Right atrium auricular region (tissue), 2 donors: ENCODE measurements around the gene DPY19L1. TPM values are rescaled to one million over a fixed set of nuclear protein-coding genes. Genes with fewer than 3 reads are reported as not detected.
"Not testable (repeated sequence)": the region's sequence is repeated elsewhere in the genome, so short reads cannot be mapped to it uniquely, and the experiment has no call there.

Experiments
- DNase-seq: peaks from one replicate; pipeline ENCODE4 v3.0.0-alpha.2; 2019; ENCODE audit warnings: low spot score
- H3K27ac ChIP-seq, 2 donors: fragments of 200-600 bp; sonication (generic); 1 replicate in 1 of 2; 2 replicates in 1 of 2; pipeline ENCODE4 v1.5.1; 2016 to 2019
- H3K27me3 ChIP-seq, 2 donors: fragments of 200-600 bp; sonication (generic); one replicate each; pipeline versions ENCODE4 v1.5.1 to v1.6.0; 2017 to 2019
- H3K36me3 ChIP-seq: fragments of 200-600 bp; sonication (generic); one replicate; pipeline ENCODE4 v1.5.1; 2016
- H3K4me1 ChIP-seq, 2 donors: fragments of 200-600 bp; sonication (generic); one replicate each; pipeline versions ENCODE4 v1.5.1 to v1.6.0; 2017 to 2019
- H3K4me3 ChIP-seq, 2 donors: fragments of 200-600 bp; sonication (generic); 1 replicate in 1 of 2; 2 replicates in 1 of 2; pipeline ENCODE4 v1.5.1; 2017 to 2019; ENCODE audit warnings: mild to moderate bottlenecking in 1 of 2, moderate library complexity in 1 of 2
- H3K9me3 ChIP-seq, 2 donors: fragments of 200-600 bp; sonication (generic); one replicate each; pipeline ENCODE4 v1.5.1; 2019
- CTCF ChIP-seq, 2 donors: fragments of 200-600 bp; sonication (generic); IDR thresholded peaks; one replicate each; pipeline ENCODE4 v1.5.1; 2019; ENCODE audit warnings: antibody characterized with exemption in 2 of 2
- total RNA-seq, 2 donors: library from RNA; depleted of rRNA; stranded (reverse); fragments of >200 nt; gene quantifications; one replicate each; pipeline ENCODE4 v1.1.0, GENCODE V29; 2016

Gene DPY19L1
- total RNA-seq, 2 donors from 2014 or later, result 19.5 to 21.5 TPM

GRCh38 chr7:34916267-34916666, 121.0 kb downstream of the DPY19L1 start:
- H3K27ac ChIP-seq, result no peak overlapping the region
- no peaks in the 10 kb centered on the region for H3K36me3 ChIP-seq
- no peaks in the 10 kb centered on the region for H3K4me1 ChIP-seq
- no peak for DNase-seq
- TF ChIP-seq CTCF (IDR thresholded peaks at IDR 0.05), result no peak
- no peaks in the 10 kb centered on the region for H3K27me3 ChIP-seq
- H3K4me3 ChIP-seq, result no peak overlapping the region
- peaks cover 0 to 8% of the 10 kb centered on the region in 2 donors for H3K9me3 ChIP-seq

GRCh38 chr7:34912236-34912635, 125.0 kb downstream of the DPY19L1 start:
- Histone ChIP-seq H3K27ac (no peak overlapping the region), H3K27me3 (no peaks in the 10 kb centered on the region), H3K36me3 (no peaks in the 10 kb centered on the region), H3K4me1 (no peaks in the 10 kb centered on the region), H3K9me3 (peaks cover 0 to 8% of the 10 kb centered on the region in 2 donors), H3K4me3 (no peak overlapping the region)
- TF ChIP-seq CTCF (IDR thresholded peaks at IDR 0.05), result no peak
- no peak for DNase-seq

GRCh38 chr7:34906266-34906850, 130.9 kb downstream of the DPY19L1 start:
- H3K9me3 ChIP-seq, H3K27me3 ChIP-seq, DNase-seq, H3K4me1 ChIP-seq, H3K36me3 ChIP-seq, H3K27ac ChIP-seq: not testable (repeated sequence)
- H3K4me3 ChIP-seq, result peak overlapping the region in 1 of 2 donors; percentile 25

- Histone ChIP-seq H3K27ac (no peak overlapping the region), H3K27me3 (no peaks in the 10 kb centered on the region), H3K4me3 (no peak overlapping the region), H3K4me1 (no peaks in the 10 kb centered on the region), H3K36me3 (no peaks in the 10 kb centered on the region), H3K9me3 (no peaks in the 10 kb centered on the region)
- no peak for DNase-seq
- TF ChIP-seq CTCF (IDR thresholded peaks at IDR 0.05), result no peak
These were observed 132.3 kb downstream of the DPY19L1 start for GRCh38 chr7:34904987-34905386.

GRCh38 chr7:34903921-34904320, 133.4 kb downstream of the DPY19L1 start:
- H3K9me3 ChIP-seq, DNase-seq, H3K4me1 ChIP-seq, H3K27ac ChIP-seq, H3K4me3 ChIP-seq, H3K36me3 ChIP-seq, H3K27me3 ChIP-seq: not testable (repeated sequence)

- H3K4me3 ChIP-seq, result no peak overlapping the region
- H3K27ac ChIP-seq, result no peak overlapping the region
- H3K9me3 ChIP-seq, result no peaks in the 10 kb centered on the region
- no peak for DNase-seq
- H3K27me3 ChIP-seq, result no peaks in the 10 kb centered on the region
- H3K4me1 ChIP-seq, result no peaks in the 10 kb centered on the region
- H3K36me3 ChIP-seq, result no peaks in the 10 kb centered on the region
- no peak for TF ChIP-seq CTCF (IDR thresholded peaks at IDR 0.05)
These were observed 135.1 kb downstream of the DPY19L1 start for GRCh38 chr7:34902182-34902581.

GRCh38 chr7:34900891-34901513, 136.3 kb downstream of the DPY19L1 start:
- H3K36me3 ChIP-seq, result no peaks in the 10 kb centered on the region
- peak in 1 of 2 donors; percentile 29 for TF ChIP-seq CTCF (IDR thresholded peaks at IDR 0.05)
- no peak for DNase-seq
- H3K9me3 ChIP-seq, result no peaks in the 10 kb centered on the region
- no peak overlapping the region for H3K27ac ChIP-seq
- H3K27me3 ChIP-seq, result no peaks in the 10 kb centered on the region
- no peak overlapping the region for H3K4me3 ChIP-seq
- H3K4me1 ChIP-seq, result no peaks in the 10 kb centered on the region
